ENCODE results near the gene EBP. TPM values are rescaled to one million over a fixed set of nuclear protein-coding genes. Genes with fewer than 3 reads are reported as not detected.

EBP gene
- polyA plus RNA-seq, 6 donors from 2014 or later = 54.3 to 83.5 (median 64.1) TPM

DNA sequence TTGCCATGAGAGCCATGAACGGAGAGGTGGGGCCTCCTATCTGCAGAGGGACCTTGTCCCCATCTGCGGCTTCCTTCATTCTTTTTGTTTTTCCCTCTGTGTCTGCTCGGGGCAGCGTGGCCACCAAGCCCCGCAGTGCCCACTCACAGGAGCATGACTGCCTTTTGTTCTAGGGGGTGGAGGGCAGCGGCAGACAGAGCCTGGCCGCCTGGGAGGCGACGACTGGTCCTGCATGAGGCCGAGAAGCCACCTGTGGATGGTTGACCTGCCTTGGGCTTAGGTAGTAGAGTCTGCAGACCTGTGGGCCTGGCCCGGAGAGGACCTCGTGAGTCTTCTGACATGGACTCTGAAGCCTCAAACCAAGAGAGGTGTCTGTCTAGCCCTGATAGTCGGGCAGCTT lies 54.0 kb downstream of the EBP start:
- ATAC-seq (ENCODE audit: low read depth in 2 of 2) = no peak
- Mint-ChIP-seq H3K9me3 (peaks cover 0 to 2% (median 0%) of the 10 kb centered on the region in 7 donors), H3K4me3 (peak overlapping the region; percentile 56 to 100 (median 98)), H3K36me3 (peaks cover 0 to 13% of the 10 kb centered on the region in 2 donors), H3K4me1 (peaks cover 15 to 28% (median 26%) of the 10 kb centered on the region in 3 donors), H3K27me3 (no peaks in the 10 kb centered on the region), H3K27ac (peak overlapping the region in 4 of 6 donors; percentile 19 to 79 (median 42))
- no peak for DNase-seq

DNA sequence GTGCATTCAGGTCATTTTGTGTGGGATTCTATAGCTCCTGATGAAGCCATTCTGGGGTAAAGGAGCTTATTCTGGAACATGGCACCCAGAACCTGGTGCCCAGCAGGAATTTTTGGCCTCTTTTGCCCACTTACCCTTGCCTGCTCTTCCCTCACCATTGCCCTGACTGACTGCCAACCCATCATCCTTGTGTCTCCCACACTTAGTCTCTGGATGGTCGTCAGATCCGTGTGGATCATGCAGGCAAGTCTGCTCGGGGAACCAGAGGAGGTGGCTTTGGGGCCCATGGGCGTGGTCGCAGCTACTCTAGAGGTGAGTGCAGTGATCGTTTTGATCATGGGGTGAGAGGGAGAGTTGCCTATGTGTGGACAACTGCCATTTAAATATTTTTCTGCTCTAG lies 54.5 kb downstream of the EBP start:
- Mint-ChIP-seq H3K27ac (peak overlapping the region in 1 of 6 donors; percentile 79), H3K36me3 (peaks cover 0 to 13% of the 10 kb centered on the region in 2 donors), H3K27me3 (no peaks in the 10 kb centered on the region), H3K4me3 (peak overlapping the region in 7 of 8 donors; percentile 66 to 100 (median 98)), H3K9me3 (peaks cover 0 to 2% (median 0%) of the 10 kb centered on the region in 7 donors), H3K4me1 (peaks cover 15 to 28% (median 26%) of the 10 kb centered on the region in 3 donors)
- DNase-seq (no peak), ATAC-seq (ENCODE audit: low read depth in 2 of 2) (no peak)

Other genes with a start within 250 kb of the EBP start
- gene SSX3, start 165.1 kb upstream of the EBP start, polyA plus RNA-seq (ENCODE audit: low read depth in 6 of 6) = not detected
- not detected for gene SSX4, start 138.3 kb upstream of the EBP start, polyA plus RNA-seq (ENCODE audit: low read depth in 6 of 6)
- gene SSX4B, start 109.8 kb upstream of the EBP start, polyA plus RNA-seq (ENCODE audit: low read depth in 6 of 6) = not detected
- 10 to 100 TPM in 1 of 6 donors, 1 to 10 TPM in 5; 6.4 to 11.8 (median 8.5) TPM for gene SLC38A5, start 51.5 kb upstream of the EBP start, polyA plus RNA-seq (ENCODE audit: low read depth in 6 of 6)
- 10 to 100 TPM; 45.1 to 72.0 (median 57.5) TPM for gene FTSJ1, start 45.6 kb upstream of the EBP start, polyA plus RNA-seq (ENCODE audit: low read depth in 6 of 6)
- gene PORCN, start 12.8 kb upstream of the EBP start, polyA plus RNA-seq (ENCODE audit: low read depth in 6 of 6) = 10 to 100 TPM in 3 of 6 donors, 1 to 10 TPM in 3; 1.5 to 12.2 (median 9.0) TPM
- gene TBC1D25, start 17.9 kb downstream of the EBP start, polyA plus RNA-seq (ENCODE audit: low read depth in 6 of 6) = 10 to 100 TPM; 14.5 to 24.4 (median 21.2) TPM
- gene RBM3, start 52.7 kb downstream of the EBP start, polyA plus RNA-seq (ENCODE audit: low read depth in 6 of 6) = 100 to 1,000 TPM; 231 to 340 (median 264) TPM
- gene WDR13, start 75.7 kb downstream of the EBP start, polyA plus RNA-seq (ENCODE audit: low read depth in 6 of 6) = 10 to 100 TPM; 54.4 to 85.0 (median 61.3) TPM
- gene WAS, start 162.0 kb downstream of the EBP start, polyA plus RNA-seq (ENCODE audit: low read depth in 6 of 6) = 10 to 100 TPM; 12.7 to 27.8 (median 19.4) TPM
- gene SUV39H1, start 174.9 kb downstream of the EBP start, polyA plus RNA-seq (ENCODE audit: low read depth in 6 of 6) = 10 to 100 TPM in 3 of 6 donors, 1 to 10 TPM in 3; 6.6 to 13.3 (median 10.1) TPM
- gene GLOD5, start 239.9 kb downstream of the EBP start, polyA plus RNA-seq (ENCODE audit: low read depth in 6 of 6) = not detected